ENCODE measurements around the gene PTPA. TPM values are rescaled to one million over a fixed set of nuclear protein-coding genes. Genes with fewer than 3 reads are reported as not detected.

Gene PTPA
- total RNA-seq, 3 donors from 2014 or later (not counting 1 experiment from before 2014, with no cell fraction given) = 63.2 to 69.4 (median 64.9) TPM

DNA sequence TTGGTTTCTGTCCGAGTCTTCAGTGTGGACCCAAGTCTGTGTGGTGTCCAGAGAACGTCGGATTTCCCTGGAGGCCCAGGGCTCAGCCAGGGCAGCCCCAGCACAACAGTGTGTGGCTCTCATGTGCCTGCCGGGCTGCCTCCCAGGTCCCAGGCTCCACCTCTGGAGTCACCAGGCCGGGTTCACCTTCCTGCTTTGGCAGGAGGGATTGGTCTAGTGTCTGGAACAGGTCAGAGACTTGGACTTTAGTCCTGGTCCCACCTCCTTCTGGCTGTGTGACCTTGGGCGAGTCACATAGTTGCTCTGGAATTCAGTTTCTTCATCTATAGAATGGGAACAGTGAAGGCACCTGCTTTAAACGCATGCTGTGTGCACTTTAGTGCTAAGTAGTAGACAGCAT, 27.1 kb upstream of the PTPA start:
- Histone ChIP-seq H3K4me1 (ENCODE audit: control insufficient read depth, insufficient read depth, low read length) (peaks cover 21% of the 10 kb centered on the region), H3K27me3 (ENCODE audit: control insufficient read depth, insufficient read depth, low read length) (no peaks in the 10 kb centered on the region), H3K9me3 (ENCODE audit: control insufficient read depth, insufficient read depth, low read length) (no peaks in the 10 kb centered on the region), H3K36me3 (ENCODE audit: control insufficient read depth, insufficient read depth, low read length) (peaks cover 34% of the 10 kb centered on the region), H3K4me3 (ENCODE audit: low read length) (no peak overlapping the region), H3K27ac (ENCODE audit: low read length) (no peak overlapping the region)
- WGBS (ENCODE audit: insufficient coverage) = 93% methylated on average over 7 of the region's 7 CpGs
- no peak for DNase-seq
- no peak overlapping the region for H3K4me3 Mint-ChIP-seq
- H3K36me3 Mint-ChIP-seq = no peaks in the 10 kb centered on the region
- ATAC-seq = no peak
- no peaks in the 10 kb centered on the region for H3K9me3 Mint-ChIP-seq
- H3K4me1 Mint-ChIP-seq = peaks cover 9 to 22% of the 10 kb centered on the region in 2 donors
- no peak overlapping the region for H3K27ac Mint-ChIP-seq
- H3K27me3 Mint-ChIP-seq (ENCODE audit: low read depth in 2 of 2) = no peaks in the 10 kb centered on the region
- intact Hi-C loops (cut with micrococcal nuclease) = no loop called here
- TF ChIP-seq, protein P1, sequence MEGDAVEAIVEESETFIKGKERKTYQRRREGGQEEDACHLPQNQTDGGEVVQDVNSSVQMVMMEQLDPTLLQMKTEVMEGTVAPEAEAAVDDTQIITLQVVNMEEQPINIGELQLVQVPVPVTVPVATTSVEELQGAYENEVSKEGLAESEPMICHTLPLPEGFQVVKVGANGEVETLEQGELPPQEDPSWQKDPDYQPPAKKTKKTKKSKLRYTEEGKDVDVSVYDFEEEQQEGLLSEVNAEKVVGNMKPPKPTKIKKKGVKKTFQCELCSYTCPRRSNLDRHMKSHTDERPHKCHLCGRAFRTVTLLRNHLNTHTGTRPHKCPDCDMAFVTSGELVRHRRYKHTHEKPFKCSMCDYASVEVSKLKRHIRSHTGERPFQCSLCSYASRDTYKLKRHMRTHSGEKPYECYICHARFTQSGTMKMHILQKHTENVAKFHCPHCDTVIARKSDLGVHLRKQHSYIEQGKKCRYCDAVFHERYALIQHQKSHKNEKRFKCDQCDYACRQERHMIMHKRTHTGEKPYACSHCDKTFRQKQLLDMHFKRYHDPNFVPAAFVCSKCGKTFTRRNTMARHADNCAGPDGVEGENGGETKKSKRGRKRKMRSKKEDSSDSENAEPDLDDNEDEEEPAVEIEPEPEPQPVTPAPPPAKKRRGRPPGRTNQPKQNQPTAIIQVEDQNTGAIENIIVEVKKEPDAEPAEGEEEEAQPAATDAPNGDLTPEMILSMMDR (IDR thresholded peaks at IDR 0.05) = no peak

DNA sequence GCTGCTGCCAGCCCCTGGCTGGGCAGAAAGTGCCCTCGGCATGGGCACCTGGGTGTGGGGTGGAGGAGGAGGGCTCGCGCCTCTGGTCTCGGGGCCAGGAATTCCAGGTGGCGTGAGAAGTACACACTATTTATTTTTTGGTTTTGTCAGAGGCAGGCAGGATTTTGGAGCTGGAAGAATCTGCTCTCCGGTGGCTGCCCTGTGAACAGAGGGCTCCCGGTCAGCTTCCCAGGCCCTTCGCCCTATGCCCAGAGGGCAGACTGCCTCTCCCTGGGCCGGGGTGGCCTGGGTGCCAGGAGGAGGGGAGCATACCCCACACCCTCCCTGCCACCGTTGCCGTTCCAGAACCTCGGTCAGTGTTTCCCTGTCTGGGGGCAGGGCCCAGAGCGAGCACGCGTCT, 22.0 kb upstream of the PTPA start:
- Histone ChIP-seq H3K27me3 (ENCODE audit: control insufficient read depth, insufficient read depth, low read length) (no peaks in the 10 kb centered on the region), H3K9me3 (ENCODE audit: control insufficient read depth, insufficient read depth, low read length) (no peaks in the 10 kb centered on the region), H3K4me1 (ENCODE audit: control insufficient read depth, insufficient read depth, low read length) (no peaks in the 10 kb centered on the region), H3K4me3 (ENCODE audit: low read length) (no peak overlapping the region), H3K27ac (ENCODE audit: low read length) (no peak overlapping the region), H3K36me3 (ENCODE audit: control insufficient read depth, insufficient read depth, low read length) (peaks cover 45% of the 10 kb centered on the region)
- 96% methylated on average over 15 of the region's 15 CpGs for WGBS (ENCODE audit: insufficient coverage)
- Mint-ChIP-seq H3K27ac (no peak overlapping the region), H3K4me1 (no peaks in the 10 kb centered on the region), H3K27me3 (ENCODE audit: low read depth in 2 of 2) (no peaks in the 10 kb centered on the region), H3K9me3 (no peaks in the 10 kb centered on the region), H3K36me3 (no peaks in the 10 kb centered on the region), H3K4me3 (no peak overlapping the region)
- no peak for DNase-seq
- no peak for ATAC-seq
- TF ChIP-seq, protein P1 (IDR thresholded peaks at IDR 0.05) = no peak
- intact Hi-C loops (cut with micrococcal nuclease) = no loop called here

DNA sequence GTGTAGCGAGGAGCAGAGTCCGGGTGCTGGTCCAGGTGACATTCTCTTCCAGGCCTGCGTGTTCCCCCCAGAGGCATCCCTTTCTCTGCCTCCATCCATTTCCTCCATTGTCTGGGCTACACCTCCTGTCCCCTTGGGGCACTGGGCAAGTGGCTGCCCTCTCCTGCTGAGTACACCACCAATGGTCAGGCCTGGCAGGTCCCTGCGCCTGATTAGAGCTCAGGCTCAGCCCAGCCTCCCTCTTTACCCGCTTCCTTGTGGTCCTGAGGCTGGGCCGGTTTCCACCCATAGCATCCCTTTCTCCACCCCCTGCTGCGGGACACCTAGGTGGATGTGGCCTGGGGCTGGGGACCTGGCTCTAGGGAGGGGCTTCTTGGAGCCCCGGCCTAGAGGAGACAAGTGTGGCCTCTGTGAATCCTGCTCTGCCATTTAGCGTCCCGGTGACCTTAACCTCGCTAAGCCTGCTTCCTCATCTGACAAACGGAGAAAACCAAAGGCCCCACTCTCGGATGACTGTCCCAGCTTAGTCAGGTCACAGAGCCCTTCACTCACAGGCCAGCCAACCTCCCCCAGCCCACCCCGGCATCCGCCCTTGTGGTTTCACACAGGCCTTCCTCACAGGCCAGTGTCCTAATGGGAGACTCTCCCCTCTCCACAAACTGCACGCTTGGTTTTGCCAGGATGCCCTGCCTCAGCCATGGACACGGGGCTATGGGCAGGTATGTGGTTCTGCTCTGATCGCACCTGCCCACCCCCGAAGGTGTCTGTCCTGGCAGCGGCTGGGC, 17.4 kb upstream of the PTPA start:
- Mint-ChIP-seq H3K4me3 (no peak overlapping the region), H3K9me3 (no peaks in the 10 kb centered on the region), H3K36me3 (no peaks in the 10 kb centered on the region), H3K27ac (no peak overlapping the region), H3K27me3 (ENCODE audit: low read depth in 2 of 2) (no peaks in the 10 kb centered on the region), H3K4me1 (no peaks in the 10 kb centered on the region)
- H3K36me3 ChIP-seq (ENCODE audit: control insufficient read depth, insufficient read depth, low read length) = peaks cover 14% of the 10 kb centered on the region
- TF ChIP-seq, protein P1 (IDR thresholded peaks at IDR 0.05) = no peak
- 91% methylated on average over 20 of the region's 20 CpGs for WGBS (ENCODE audit: insufficient coverage)
- no peak overlapping the region for H3K27ac ChIP-seq (ENCODE audit: low read length)
- no peaks in the 10 kb centered on the region for H3K27me3 ChIP-seq (ENCODE audit: control insufficient read depth, insufficient read depth, low read length)
- H3K4me1 ChIP-seq (ENCODE audit: control insufficient read depth, insufficient read depth, low read length) = no peaks in the 10 kb centered on the region
- DNase-seq (no peak), ATAC-seq (no peak)
- no peak overlapping the region for H3K4me3 ChIP-seq (ENCODE audit: low read length)
- intact Hi-C loops (cut with micrococcal nuclease) = no loop called here
- H3K9me3 ChIP-seq (ENCODE audit: control insufficient read depth, insufficient read depth, low read length) = no peaks in the 10 kb centered on the region

All from natural killer cell (primary cell).